Measurements from ENCODE around the gene SOCS6. TPM values are rescaled to one million over a fixed set of nuclear protein-coding genes. Genes with fewer than 3 reads are reported as not detected.

The SOCS6 gene
- total RNA-seq, 1 donor from 2014 or later, result 16.0 TPM

GRCh38 chr18:70311726-70312125 lies 22.9 kb downstream of the SOCS6 start:
- DNase-seq (ENCODE audit: extremely low spot score in 2 of 2), result no peak
- Histone ChIP-seq H3K36me3 (no peaks in the 10 kb centered on the region), H3K27ac (no peak overlapping the region), H3K27me3 (no peaks in the 10 kb centered on the region), H3K4me1 (peaks cover 11% of the 10 kb centered on the region), H3K4me3 (no peak overlapping the region), H3K9me3 (no peaks in the 10 kb centered on the region)
- intact Hi-C loops (cut with DNase I), result no loop called here
- TF ChIP-seq POLR2A (IDR thresholded peaks at IDR 0.05), result no peak
- TF ChIP-seq CTCF (IDR thresholded peaks at IDR 0.05), result no peak
- no peak for TF ChIP-seq POLR2AphosphoS5 (IDR thresholded peaks at IDR 0.05; ENCODE audit: insufficient read depth in 1 of 2, low read depth in 1 of 2)

GRCh38 chr18:70313640-70314039 lies 24.8 kb downstream of the SOCS6 start:
- TF ChIP-seq POLR2AphosphoS5 (IDR thresholded peaks at IDR 0.05; ENCODE audit: insufficient read depth in 1 of 2, low read depth in 1 of 2) (no peak), POLR2A (IDR thresholded peaks at IDR 0.05) (no peak), CTCF (IDR thresholded peaks at IDR 0.05) (no peak)
- peaks cover 11% of the 10 kb centered on the region for H3K4me1 ChIP-seq
- no peak overlapping the region for H3K27ac ChIP-seq
- intact Hi-C loops (cut with DNase I), result no loop called here
- H3K4me3 ChIP-seq, result no peak overlapping the region
- H3K36me3 ChIP-seq, result no peaks in the 10 kb centered on the region
- no peaks in the 10 kb centered on the region for H3K27me3 ChIP-seq
- DNase-seq (ENCODE audit: extremely low spot score in 2 of 2), result no peak
- H3K9me3 ChIP-seq, result no peaks in the 10 kb centered on the region

GRCh38 chr18:70314151-70314782 lies 25.4 kb downstream of the SOCS6 start:
- Histone ChIP-seq H3K4me1 (peaks cover 11% of the 10 kb centered on the region), H3K27me3 (no peaks in the 10 kb centered on the region), H3K27ac (no peak overlapping the region), H3K9me3 (no peaks in the 10 kb centered on the region), H3K4me3 (no peak overlapping the region), H3K36me3 (no peaks in the 10 kb centered on the region)
- TF ChIP-seq POLR2A (IDR thresholded peaks at IDR 0.05), result no peak
- no peak for TF ChIP-seq CTCF (IDR thresholded peaks at IDR 0.05)
- no peak for TF ChIP-seq POLR2AphosphoS5 (IDR thresholded peaks at IDR 0.05; ENCODE audit: insufficient read depth in 1 of 2, low read depth in 1 of 2)
- intact Hi-C loops (cut with DNase I), result no loop called here
- no peak for DNase-seq (ENCODE audit: extremely low spot score in 2 of 2)

GRCh38 chr18:70319187-70319586 lies 30.3 kb downstream of the SOCS6 start:
- Histone ChIP-seq H3K27ac (no peak overlapping the region), H3K36me3 (no peaks in the 10 kb centered on the region), H3K9me3 (no peaks in the 10 kb centered on the region), H3K4me1 (peaks cover 12% of the 10 kb centered on the region), H3K4me3 (no peak overlapping the region), H3K27me3 (no peaks in the 10 kb centered on the region)
- intact Hi-C loops (cut with DNase I), result no loop called here
- no peak for DNase-seq (ENCODE audit: extremely low spot score in 2 of 2)
- TF ChIP-seq POLR2AphosphoS5 (IDR thresholded peaks at IDR 0.05; ENCODE audit: insufficient read depth in 1 of 2, low read depth in 1 of 2), result no peak
- TF ChIP-seq CTCF (IDR thresholded peaks at IDR 0.05), result no peak
- TF ChIP-seq POLR2A (IDR thresholded peaks at IDR 0.05), result no peak

GRCh38 chr18:70321616-70322015 lies 32.8 kb downstream of the SOCS6 start:
- Histone ChIP-seq H3K4me3 (no peak overlapping the region), H3K9me3 (no peaks in the 10 kb centered on the region), H3K4me1 (peaks cover 12% of the 10 kb centered on the region), H3K27me3 (no peaks in the 10 kb centered on the region), H3K27ac (no peak overlapping the region), H3K36me3 (peaks cover 0 to 11% of the 10 kb centered on the region in 2 donors)
- DNase-seq (ENCODE audit: extremely low spot score in 2 of 2), result no peak
- intact Hi-C loops (cut with DNase I), result no loop called here
- TF ChIP-seq POLR2AphosphoS5 (IDR thresholded peaks at IDR 0.05; ENCODE audit: insufficient read depth in 1 of 2, low read depth in 1 of 2) (no peak), POLR2A (IDR thresholded peaks at IDR 0.05) (no peak), CTCF (IDR thresholded peaks at IDR 0.05) (no peak)
